Mesendoderm (in vitro differentiated cells): Measurements from ENCODE around the gene VPS29.
"Not testable (repeated sequence)": the region's sequence is repeated elsewhere in the genome, so short reads cannot be mapped to it uniquely, and the experiment has no call there.

Experiments used
- DNase-seq: peaks from one replicate; pipeline ENCODE4 v3.0.0; 2013
- H2AK5ac ChIP-seq: 2 replicates; pipeline ENCODE4 v1.6.1; 2013; ENCODE audit warnings: low read length, inconsistent platforms
- H2BK120ac ChIP-seq: 2 replicates; pipeline ENCODE4 v1.6.1; 2013; ENCODE audit warnings: low read depth, mild to moderate bottlenecking, low read length, moderate library complexity, mixed read lengths
- H2BK15ac ChIP-seq: replicated peaks from 2 replicates; pipeline ENCODE4 v1.6.1; 2013; ENCODE audit warnings: low read depth, mild to moderate bottlenecking, moderate library complexity
- H2BK5ac ChIP-seq: 2 replicates; pipeline ENCODE4 v1.6.1; 2013; ENCODE audit warnings: low read length, inconsistent platforms
- H3K18ac ChIP-seq: 2 replicates; pipeline ENCODE4 v1.6.1; 2013; ENCODE audit warnings: mild to moderate bottlenecking, low read length, mixed read lengths
- H3K23ac ChIP-seq: one replicate; pipeline ENCODE4 v1.6.1; 2013; ENCODE audit warnings: low read length
- H3K27ac ChIP-seq: 2 replicates; pipeline ENCODE4 v1.5.1; 2013; ENCODE audit warnings: low read depth, mild to moderate bottlenecking, inconsistent platforms, low read length, moderate library complexity
- H3K27me3 ChIP-seq: 2 replicates; pipeline ENCODE4 v1.6.1; 2013; ENCODE audit warnings: low read length, control low read depth, mild to moderate bottlenecking, inconsistent platforms; ENCODE audit not compliant: insufficient read depth, poor library complexity
- H3K36me3 ChIP-seq: 2 replicates; pipeline ENCODE4 v1.6.1; 2013; ENCODE audit warnings: low read length, inconsistent platforms; ENCODE audit not compliant: control insufficient read depth, insufficient read depth
- H3K4ac ChIP-seq: one replicate; pipeline ENCODE4 v1.6.1; 2013; ENCODE audit warnings: low read depth, mild to moderate bottlenecking, low read length, moderate library complexity
- H3K4me1 ChIP-seq: 2 replicates; pipeline ENCODE4 v1.6.1; 2013; ENCODE audit warnings: low read depth, low read length, inconsistent platforms; ENCODE audit not compliant: control insufficient read depth
- H3K4me2 ChIP-seq: 2 replicates; pipeline ENCODE4 v1.6.1; 2013; ENCODE audit warnings: low read length
- H3K4me3 ChIP-seq: 2 replicates; pipeline ENCODE4 v1.5.1; 2013; ENCODE audit warnings: mild to moderate bottlenecking, low read length
- H3K56ac ChIP-seq: one replicate; pipeline ENCODE4 v1.6.1; 2013; ENCODE audit warnings: low read length
- H3K79me1 ChIP-seq: 2 replicates; pipeline ENCODE4 v1.6.1; 2013; ENCODE audit warnings: low read length, inconsistent platforms
- H3K79me2 ChIP-seq: 2 replicates; pipeline ENCODE4 v1.6.1; 2013; ENCODE audit warnings: mild to moderate bottlenecking, low read length; ENCODE audit not compliant: control insufficient read depth, insufficient read depth
- H3K9ac ChIP-seq: 2 replicates; pipeline ENCODE4 v1.6.1; 2013; ENCODE audit warnings: low read length, inconsistent platforms
- H4K5ac ChIP-seq: one replicate; pipeline ENCODE4 v1.6.1; 2013; ENCODE audit warnings: low read length
- H4K8ac ChIP-seq: one replicate; pipeline ENCODE4 v1.6.1; 2013; ENCODE audit warnings: low read depth, mild to moderate bottlenecking, control low read depth, low read length, moderate library complexity
- WGBS: extraction: QIAGEN DNeasy Blood & Tissue Kit; methylation state at CpG from one replicate; pipeline ENCODE4 v1.1.7; 2013; ENCODE audit warnings: low lambda C conversion rate, missing lambda C conversion rate; ENCODE audit not compliant: insufficient coverage; ENCODE audit errors: extremely low coverage; 5-methylcytosine and 5-hydroxymethylcytosine counted together

Gene VPS29

GRCh38 chr12:110518014-110518413 is 16.1 kb upstream of the VPS29 start:
- WGBS: no CpG with 5 or more reads among the region's 8 CpGs
- H3K4me2 ChIP-seq, H3K9ac ChIP-seq, H4K5ac ChIP-seq, H3K36me3 ChIP-seq, H3K27ac ChIP-seq, H3K79me2 ChIP-seq, H3K79me1 ChIP-seq, H2BK120ac ChIP-seq, H3K4ac ChIP-seq, H3K18ac ChIP-seq, H4K8ac ChIP-seq, DNase-seq, H3K23ac ChIP-seq, H2AK5ac ChIP-seq, H3K4me1 ChIP-seq, H3K4me3 ChIP-seq, H2BK5ac ChIP-seq, H2BK15ac ChIP-seq, H3K27me3 ChIP-seq, H3K56ac ChIP-seq: not testable (repeated sequence)

DNA sequence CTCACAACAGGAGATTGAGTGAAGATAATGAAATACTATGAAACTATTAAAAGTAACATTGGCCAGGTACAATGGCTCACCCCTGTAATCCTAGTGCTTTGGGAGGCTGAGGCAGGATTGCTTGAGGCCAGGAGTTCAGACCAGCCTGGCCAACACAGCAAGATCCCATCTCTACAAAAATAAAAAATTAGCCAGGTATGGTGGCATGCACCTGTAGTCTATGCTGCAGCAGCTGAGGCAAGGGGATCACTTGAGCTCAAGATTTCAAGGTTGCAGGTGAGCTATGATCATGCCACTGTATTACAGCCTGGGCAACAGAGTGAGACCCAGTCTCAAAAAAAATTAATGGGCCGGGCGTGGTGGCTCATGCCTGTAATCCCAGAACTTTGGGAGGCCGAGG is 15.1 kb upstream of the VPS29 start:
- DNase-seq: no peak
- H3K18ac ChIP-seq: no peak overlapping the region
- H2BK120ac ChIP-seq: no peak overlapping the region
- H4K5ac ChIP-seq: no peak overlapping the region
- H2AK5ac ChIP-seq: no peak overlapping the region
- no peak overlapping the region for H4K8ac ChIP-seq
- no peaks in the 10 kb centered on the region for H3K27me3 ChIP-seq
- H3K56ac ChIP-seq: no peak overlapping the region
- H3K79me1 ChIP-seq: no peaks in the 10 kb centered on the region
- H3K4me2 ChIP-seq: no peak overlapping the region
- no peak overlapping the region for H3K27ac ChIP-seq
- H3K4ac ChIP-seq: no peak overlapping the region
- H3K9ac ChIP-seq: no peak overlapping the region
- no CpG with 5 or more reads among the region's 3 CpGs for whole genome bisulfite sequencing
- no peaks in the 10 kb centered on the region for H3K4me1 ChIP-seq
- no peaks in the 10 kb centered on the region for H3K79me2 ChIP-seq
- H3K23ac ChIP-seq: no peak overlapping the region
- H2BK5ac ChIP-seq: no peak overlapping the region
- no peaks in the 10 kb centered on the region for H3K36me3 ChIP-seq
- no peak overlapping the region for H3K4me3 ChIP-seq
- H2BK15ac ChIP-seq: no peak overlapping the region

- Histone ChIP-seq H3K79me1 (no peaks in the 10 kb centered on the region), H2AK5ac (no peak overlapping the region)
- WGBS: no CpG with 5 or more reads among the region's 1 CpG
Observed at GRCh38 chr12:110514363-110514762, 12.5 kb upstream of the VPS29 start.

GRCh38 chr12:110513842-110514241 is 11.9 kb upstream of the VPS29 start:
- Histone ChIP-seq H3K27me3 (no peaks in the 10 kb centered on the region), H2BK5ac (no peak overlapping the region), H3K4me2 (no peak overlapping the region), H3K4ac (no peak overlapping the region), H2BK120ac (no peak overlapping the region), H3K18ac (no peak overlapping the region), H3K4me3 (no peak overlapping the region), H3K23ac (no peak overlapping the region), H3K4me1 (no peaks in the 10 kb centered on the region), H3K79me1 (no peaks in the 10 kb centered on the region), H3K56ac (no peak overlapping the region), H3K27ac (no peak overlapping the region), H4K8ac (no peak overlapping the region), H3K36me3 (no peaks in the 10 kb centered on the region), H3K9ac (no peak overlapping the region), H2AK5ac (no peak overlapping the region), H2BK15ac (no peak overlapping the region), H4K5ac (no peak overlapping the region), H3K79me2 (no peaks in the 10 kb centered on the region)
- no CpG with 5 or more reads among the region's 6 CpGs for WGBS
- no peak for DNase-seq

More at GRCh38 chr12:110514363-110514762, 12.5 kb upstream of the VPS29 start:
- Histone ChIP-seq H3K18ac (no peak overlapping the region), H3K36me3 (no peaks in the 10 kb centered on the region), H3K9ac (no peak overlapping the region), H3K27ac (no peak overlapping the region), H3K4ac (no peak overlapping the region), H3K4me1 (no peaks in the 10 kb centered on the region), H2BK15ac (no peak overlapping the region), H4K8ac (no peak overlapping the region), H3K56ac (no peak overlapping the region), H4K5ac (no peak overlapping the region), H3K79me2 (no peaks in the 10 kb centered on the region), H3K4me2 (no peak overlapping the region), H2BK120ac (no peak overlapping the region), H3K27me3 (no peaks in the 10 kb centered on the region), H2BK5ac (no peak overlapping the region), H3K4me3 (no peak overlapping the region), H3K23ac (no peak overlapping the region)
- DNase-seq: no peak

GRCh38 chr12:110508071-110508586 is 6.2 kb upstream of the VPS29 start:
- DNase-seq: peak; percentile 19
- WGBS: no CpG with 5 or more reads among the region's 4 CpGs
- Histone ChIP-seq H3K36me3 (no peaks in the 10 kb centered on the region), H2BK120ac (no peak overlapping the region), H3K27me3 (no peaks in the 10 kb centered on the region), H3K27ac (no peak overlapping the region), H3K79me1 (no peaks in the 10 kb centered on the region), H3K4me2 (no peak overlapping the region), H4K5ac (no peak overlapping the region), H3K4me3 (no peak overlapping the region), H3K9ac (no peak overlapping the region), H3K56ac (no peak overlapping the region), H2AK5ac (no peak overlapping the region), H2BK15ac (no peak overlapping the region), H3K23ac (no peak overlapping the region), H3K79me2 (no peaks in the 10 kb centered on the region), H3K4ac (no peak overlapping the region), H2BK5ac (no peak overlapping the region), H3K4me1 (no peaks in the 10 kb centered on the region), H4K8ac (no peak overlapping the region), H3K18ac (no peak overlapping the region)

DNA sequence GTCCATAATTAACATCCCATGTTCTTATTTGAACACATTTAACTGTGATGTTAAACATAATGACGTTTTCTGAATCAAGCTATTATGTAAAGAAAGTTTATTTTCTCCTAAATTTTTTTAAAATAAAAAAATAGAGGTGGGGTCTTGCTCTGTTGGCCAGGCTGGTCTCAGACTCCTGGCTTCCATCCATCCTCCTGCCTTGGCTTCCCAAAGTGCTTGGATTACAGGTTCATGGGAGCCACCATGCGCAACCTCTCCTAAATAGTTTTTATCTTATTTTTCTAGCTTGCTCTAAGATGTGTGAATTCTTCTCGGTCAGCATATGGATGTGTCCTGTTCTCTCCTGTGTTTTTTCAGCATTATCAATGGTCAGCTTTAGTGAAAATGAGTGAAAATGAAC is 3.4 kb upstream of the VPS29 start:
- no peak overlapping the region for H3K23ac ChIP-seq
- H4K5ac ChIP-seq: no peak overlapping the region
- H3K27ac ChIP-seq: no peak overlapping the region
- no peaks in the 10 kb centered on the region for H3K79me2 ChIP-seq
- H2BK5ac ChIP-seq: no peak overlapping the region
- H3K4ac ChIP-seq: no peak overlapping the region
- H3K36me3 ChIP-seq: no peaks in the 10 kb centered on the region
- H3K56ac ChIP-seq: no peak overlapping the region
- H2AK5ac ChIP-seq: no peak overlapping the region
- H3K18ac ChIP-seq: no peak overlapping the region
- no peak overlapping the region for H3K4me3 ChIP-seq
- H2BK120ac ChIP-seq: no peak overlapping the region
- DNase-seq: no peak
- H3K79me1 ChIP-seq: no peaks in the 10 kb centered on the region
- no peak overlapping the region for H2BK15ac ChIP-seq
- H3K4me1 ChIP-seq: no peaks in the 10 kb centered on the region
- no CpG with 5 or more reads among the region's 3 CpGs for WGBS
- no peak overlapping the region for H3K4me2 ChIP-seq
- no peak overlapping the region for H3K9ac ChIP-seq
- no peaks in the 10 kb centered on the region for H3K27me3 ChIP-seq
- no peak overlapping the region for H4K8ac ChIP-seq
